Fibroblast of pulmonary artery (primary cell): ENCODE results near the gene KRTAP12-2.

Experiments
- DNase-seq: peaks from one replicate; pipeline ENCODE4 v3.0.0-alpha.2; 2010; ENCODE audit warnings: low read depth
- H3K4me3 ChIP-seq: replicated peaks from 2 replicates; pipeline ENCODE4 v1.5.1; 2011; ENCODE audit warnings: low read depth, mild to moderate bottlenecking, control low read depth, low read length, moderate library complexity
- CTCF ChIP-seq: IDR thresholded peaks from 2 replicates; pipeline ENCODE4 v1.5.1; 2011; ENCODE audit warnings: mild to moderate bottlenecking, control low read depth, low read length, inconsistent platforms; ENCODE audit errors: missing control alignments

KRTAP12-2 gene

GRCh38 chr21:44626262-44626661, 40.5 kb downstream of the KRTAP12-2 start:
- no peak for DNase-seq
- no peak for TF ChIP-seq CTCF
- H3K4me3 ChIP-seq: no peak overlapping the region

GRCh38 chr21:44625756-44626155, 41.0 kb downstream of the KRTAP12-2 start:
- TF ChIP-seq CTCF: no peak
- no peak overlapping the region for H3K4me3 ChIP-seq
- no peak for DNase-seq

- DNase-seq: no peak
- no peak for TF ChIP-seq CTCF
- H3K4me3 ChIP-seq: no peak overlapping the region
Measured at GRCh38 chr21:44623575-44623974, 43.2 kb downstream of the KRTAP12-2 start.

- no peak for TF ChIP-seq CTCF
- no peak for DNase-seq
- no peak overlapping the region for H3K4me3 ChIP-seq
Measured at GRCh38 chr21:44619886-44620285, 46.8 kb downstream of the KRTAP12-2 start.

GRCh38 chr21:44618909-44619308, 47.8 kb downstream of the KRTAP12-2 start:
- no peak overlapping the region for H3K4me3 ChIP-seq
- no peak for TF ChIP-seq CTCF
- DNase-seq: no peak

GRCh38 chr21:44618504-44618903, 48.2 kb downstream of the KRTAP12-2 start:
- no peak overlapping the region for H3K4me3 ChIP-seq

More at GRCh38 chr21:44618504-44618903, 48.2 kb downstream of the KRTAP12-2 start:
- DNase-seq: peak; percentile 20
- TF ChIP-seq CTCF: peak; percentile 26
